SU-DHL-6 (cell line): Measurements from ENCODE around the gene DPF1.

Source experiments
- H2AFZ ChIP-seq: fragments of 200-600 bp; sonication (generic); 2 replicates; pipeline ENCODE4 v1.6.1; 2014; ENCODE audit warnings: low read depth, mild to moderate bottlenecking, moderate library complexity, mixed read lengths, antibody characterized with exemption, low read length; ENCODE audit not compliant: severe bottlenecking
- H3F3A ChIP-seq: fragments of 200-600 bp; shearing (Covaris generic); 2 replicates; pipeline ENCODE4 v1.6.0; 2016; ENCODE audit warnings: antibody characterized with exemption, mild to moderate bottlenecking; ENCODE audit not compliant: insufficient read depth
- H3K27ac ChIP-seq: fragments of 200-600 bp; sonication (generic); 2 replicates; pipeline ENCODE4 v1.5.1; 2016; ENCODE audit warnings: low read depth, mild to moderate bottlenecking, low read length, moderate library complexity, mixed read lengths
- H3K27me3 ChIP-seq: fragments of 200-600 bp; sonication (generic), shearing (Covaris generic); 2 replicates; pipeline ENCODE4 v1.6.0; 2014; ENCODE audit warnings: mild to moderate bottlenecking, low read length
- H3K36me3 ChIP-seq: fragments of 200-600 bp; sonication (generic); 2 replicates; pipeline ENCODE4 v1.6.1; 2014; ENCODE audit warnings: mild to moderate bottlenecking, low read length, mixed read lengths
- H3K4me2 ChIP-seq: fragments of 300-600, 200-600 bp; shearing (Covaris generic), sonication (generic); 2 replicates; pipeline ENCODE4 v1.6.0; 2014; ENCODE audit warnings: low read length, low read depth, mild to moderate bottlenecking; ENCODE audit not compliant: poor library complexity, severe bottlenecking
- H3K4me3 ChIP-seq: fragments of 200-600 bp; sonication (generic); 2 replicates; pipeline ENCODE4 v1.5.1; 2014; ENCODE audit warnings: antibody characterized with exemption, low read length, mild to moderate bottlenecking, mixed read lengths; ENCODE audit not compliant: insufficient read depth, poor library complexity, severe bottlenecking
- H3K79me2 ChIP-seq: fragments of 200-600 bp; sonication (generic); 2 replicates; pipeline ENCODE4 v1.6.1; 2014; ENCODE audit warnings: mild to moderate bottlenecking, low read length, moderate library complexity; ENCODE audit not compliant: insufficient read depth
- H3K9ac ChIP-seq: fragments of 200-600 bp; sonication (generic); 2 replicates; pipeline ENCODE4 v1.7.0; 2014; ENCODE audit warnings: mild to moderate bottlenecking, low read length
- H3K9me2 ChIP-seq: fragments of 200-600 bp; sonication (generic); replicated peaks from 2 replicates; pipeline ENCODE4 v1.6.1; 2014; ENCODE audit warnings: low read length; ENCODE audit not compliant: insufficient read depth
- H3K9me3 ChIP-seq: fragments of 200-600 bp; sonication (generic); 2 replicates; pipeline ENCODE4 v1.6.1; 2014; ENCODE audit warnings: low read length, mixed read lengths; ENCODE audit not compliant: insufficient read depth
- H4K20me1 ChIP-seq: fragments of 200-600 bp; sonication (generic); 2 replicates; pipeline ENCODE4 v1.6.1; 2014; ENCODE audit warnings: low read depth, mild to moderate bottlenecking, antibody characterized with exemption, low read length, moderate library complexity, mixed read lengths
- CTCF ChIP-seq: fragments of 200-600 bp; sonication (generic); IDR thresholded peaks from one replicate; pipeline ENCODE4 v1.5.1; 2017; ENCODE audit warnings: antibody characterized with exemption, mild to moderate bottlenecking, low read length, moderate library complexity; ENCODE audit not compliant: insufficient read depth, poor library complexity, severe bottlenecking
- EZH2phosphoT487 ChIP-seq: fragments of 200-600 bp; sonication (generic), shearing (Covaris generic); conservative IDR thresholded peaks from 2 replicates; pipeline ENCODE4 v1.6.1; 2018; ENCODE audit warnings: mild to moderate bottlenecking, antibody characterized with exemption, low read length, moderate library complexity, mixed read lengths

The DPF1 gene

GRCh38 chr19:38255383-38256014, 31.5 kb upstream of the DPF1 start:
- TF ChIP-seq CTCF (no peak), EZH2phosphoT487 (no peak)
- Histone ChIP-seq H3K36me3 (no peaks in the 10 kb centered on the region), H3K9me2 (no peaks in the 10 kb centered on the region), H3K9me3 (no peaks in the 10 kb centered on the region), H3K4me2 (no peak overlapping the region), H3K27me3 (no peaks in the 10 kb centered on the region), H3K9ac (no peak overlapping the region), H4K20me1 (no peaks in the 10 kb centered on the region), H3F3A (no peaks in the 10 kb centered on the region), H3K79me2 (no peaks in the 10 kb centered on the region), H2AFZ (no peak overlapping the region), H3K27ac (no peak overlapping the region), H3K4me3 (no peak overlapping the region)

- no peak overlapping the region for H3K4me3 ChIP-seq
- no peaks in the 10 kb centered on the region for H3K79me2 ChIP-seq
- no peak overlapping the region for H3K27ac ChIP-seq
- no peak overlapping the region for H3K9ac ChIP-seq
- H3F3A ChIP-seq = no peaks in the 10 kb centered on the region
- no peak overlapping the region for H2AFZ ChIP-seq
- H3K9me2 ChIP-seq = no peaks in the 10 kb centered on the region
- no peaks in the 10 kb centered on the region for H4K20me1 ChIP-seq
- H3K27me3 ChIP-seq = no peaks in the 10 kb centered on the region
- H3K4me2 ChIP-seq = no peak overlapping the region
- H3K9me3 ChIP-seq = no peaks in the 10 kb centered on the region
- TF ChIP-seq EZH2phosphoT487 (no peak), CTCF (no peak)
- H3K36me3 ChIP-seq = no peaks in the 10 kb centered on the region
Measured at GRCh38 chr19:38253788-38254187, 29.8 kb upstream of the DPF1 start.

- Histone ChIP-seq H3K4me2 (no peak overlapping the region), H3K27me3 (no peaks in the 10 kb centered on the region), H3K36me3 (no peaks in the 10 kb centered on the region), H3K9ac (no peak overlapping the region), H3K9me2 (no peaks in the 10 kb centered on the region), H3K79me2 (no peaks in the 10 kb centered on the region), H3K27ac (no peak overlapping the region), H3K9me3 (no peaks in the 10 kb centered on the region), H2AFZ (no peak overlapping the region), H4K20me1 (no peaks in the 10 kb centered on the region), H3F3A (no peaks in the 10 kb centered on the region), H3K4me3 (no peak overlapping the region)
- TF ChIP-seq CTCF (no peak), EZH2phosphoT487 (no peak)
Measured at GRCh38 chr19:38252941-38253691, 29.1 kb upstream of the DPF1 start.
